HS-27A (cell line): ENCODE measurements around the gene FOXJ2.
"Not testable (repeated sequence)": the region's sequence is repeated elsewhere in the genome, so short reads cannot be mapped to it uniquely, and the experiment has no call there.

Source experiments
- DNase-seq: peaks from one replicate; pipeline ENCODE4 v3.0.0-alpha.2; 2012; ENCODE audit warnings: low read depth, missing footprints

FOXJ2 gene

GRCh38 chr12:8030189-8030588, 2.3 kb upstream of the FOXJ2 start:
- no peak for DNase-seq

GRCh38 chr12:8031017-8031416, 1.5 kb upstream of the FOXJ2 start:
- DNase-seq = not testable (repeated sequence)

GRCh38 chr12:8031872-8032241, 659 bp upstream of the FOXJ2 start:
- DNase-seq = no peak

- no peak for DNase-seq
These were observed 883 bp downstream of the FOXJ2 start for GRCh38 chr12:8033153-8034044.

GRCh38 chr12:8034802-8035201, 2.3 kb downstream of the FOXJ2 start:
- no peak for DNase-seq

- DNase-seq = no peak
These were observed 3.0 kb downstream of the FOXJ2 start for GRCh38 chr12:8035440-8036010.

GRCh38 chr12:8036346-8036745, 3.8 kb downstream of the FOXJ2 start:
- no peak for DNase-seq

- no peak for DNase-seq
These were observed 4.6 kb downstream of the FOXJ2 start for GRCh38 chr12:8037046-8037663.

GRCh38 chr12:8037947-8038346, 5.4 kb downstream of the FOXJ2 start:
- no peak for DNase-seq

- DNase-seq = no peak
These were observed 6.2 kb downstream of the FOXJ2 start for GRCh38 chr12:8038659-8039114.

GRCh38 chr12:8040791-8041190, 8.3 kb downstream of the FOXJ2 start:
- no peak for DNase-seq

GRCh38 chr12:8045952-8046944, 13.7 kb downstream of the FOXJ2 start:
- no peak for DNase-seq

- no peak for DNase-seq
These were observed 15.3 kb downstream of the FOXJ2 start for GRCh38 chr12:8047842-8048241.

- DNase-seq = no peak
These were observed 16.4 kb downstream of the FOXJ2 start for GRCh38 chr12:8048906-8049305.

- DNase-seq = no peak
These were observed 18.2 kb downstream of the FOXJ2 start for GRCh38 chr12:8050600-8051250.

- DNase-seq = no peak
These were observed 20.2 kb downstream of the FOXJ2 start for GRCh38 chr12:8052679-8053078.

- no peak for DNase-seq
These were observed 22.3 kb downstream of the FOXJ2 start for GRCh38 chr12:8054816-8055215.

- no peak for DNase-seq
These were observed 24.8 kb downstream of the FOXJ2 start for GRCh38 chr12:8057306-8057705.

GRCh38 chr12:8057839-8058238, 25.3 kb downstream of the FOXJ2 start:
- DNase-seq = no peak

- no peak for DNase-seq
These were observed 26.0 kb downstream of the FOXJ2 start for GRCh38 chr12:8058506-8058905.

GRCh38 chr12:8064131-8064530, 31.6 kb downstream of the FOXJ2 start:
- no peak for DNase-seq
